ENCODE measurements around the gene FAM234A. TPM values are rescaled to one million over a fixed set of nuclear protein-coding genes. Genes with fewer than 3 reads are reported as not detected.

Gene FAM234A
- polyA plus RNA-seq, 1 experiment: 75.5 TPM

DNA sequence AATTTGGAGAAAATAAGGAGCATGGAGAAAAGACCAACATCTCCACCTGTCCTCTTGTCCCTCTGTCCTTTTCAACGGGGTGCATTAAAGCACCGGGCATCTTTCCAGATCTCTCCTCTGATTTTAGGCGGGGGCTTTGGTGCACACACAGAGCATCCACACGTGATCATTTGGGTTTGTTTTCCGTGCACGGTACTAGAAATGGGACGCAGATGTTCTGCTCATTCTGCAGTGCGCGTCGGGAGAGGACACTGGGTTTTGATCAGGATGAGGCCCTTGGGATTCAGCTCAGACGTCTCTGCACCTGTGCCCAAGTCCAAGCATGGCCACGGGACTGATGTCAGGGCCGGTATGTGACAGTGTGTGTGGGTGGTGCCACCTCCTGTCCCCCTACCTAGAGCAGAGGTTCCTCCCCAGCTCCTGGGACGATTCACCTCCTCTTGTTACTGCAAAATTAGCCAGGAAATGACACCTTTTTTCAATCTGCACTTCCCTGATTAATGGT lies 80.2 kb downstream of the FAM234A start:
- POLR2A ChIA-PET: no interaction called here
- TF ChIP-seq, protein P1, sequence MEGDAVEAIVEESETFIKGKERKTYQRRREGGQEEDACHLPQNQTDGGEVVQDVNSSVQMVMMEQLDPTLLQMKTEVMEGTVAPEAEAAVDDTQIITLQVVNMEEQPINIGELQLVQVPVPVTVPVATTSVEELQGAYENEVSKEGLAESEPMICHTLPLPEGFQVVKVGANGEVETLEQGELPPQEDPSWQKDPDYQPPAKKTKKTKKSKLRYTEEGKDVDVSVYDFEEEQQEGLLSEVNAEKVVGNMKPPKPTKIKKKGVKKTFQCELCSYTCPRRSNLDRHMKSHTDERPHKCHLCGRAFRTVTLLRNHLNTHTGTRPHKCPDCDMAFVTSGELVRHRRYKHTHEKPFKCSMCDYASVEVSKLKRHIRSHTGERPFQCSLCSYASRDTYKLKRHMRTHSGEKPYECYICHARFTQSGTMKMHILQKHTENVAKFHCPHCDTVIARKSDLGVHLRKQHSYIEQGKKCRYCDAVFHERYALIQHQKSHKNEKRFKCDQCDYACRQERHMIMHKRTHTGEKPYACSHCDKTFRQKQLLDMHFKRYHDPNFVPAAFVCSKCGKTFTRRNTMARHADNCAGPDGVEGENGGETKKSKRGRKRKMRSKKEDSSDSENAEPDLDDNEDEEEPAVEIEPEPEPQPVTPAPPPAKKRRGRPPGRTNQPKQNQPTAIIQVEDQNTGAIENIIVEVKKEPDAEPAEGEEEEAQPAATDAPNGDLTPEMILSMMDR (IDR thresholded peaks at IDR 0.05; ENCODE audit: insufficient read depth, low read depth, low read length): no peak
- Histone ChIP-seq H3K27me3 (ENCODE audit: control insufficient read depth, insufficient read depth, low read length) (no peaks in the 10 kb centered on the region), H3K4me3 (ENCODE audit: low read depth, low read length) (no peak overlapping the region), H3K36me3 (ENCODE audit: control insufficient read depth, insufficient read depth, low read length) (peaks cover 29% of the 10 kb centered on the region)
- no peak for DNase-seq (ENCODE audit: low read depth)
- CTCF ChIA-PET: interaction anchor here (0.9 kb wide), 1 partner anchor 47 kb away, joined by 3 read pairs; no protein-coding TSS in a partner anchor

Other genes starting within 250 kb of the FAM234A start
- gene POLR3K, start 181.2 kb upstream of the FAM234A start, polyA plus RNA-seq (2011; rRNA removed): 14.3 and 14.6 TPM in 2 replicates
- 23.6 and 34.6 TPM in 2 replicates for gene SNRNP25, start 181.0 kb upstream of the FAM234A start, polyA plus RNA-seq (2011; rRNA removed)
- 47.9 and 94.2 TPM in 2 replicates for gene RHBDF1, start 162.2 kb upstream of the FAM234A start, polyA plus RNA-seq (2011; rRNA removed)
- gene MPG, start 156.6 kb upstream of the FAM234A start, polyA plus RNA-seq (2011; rRNA removed): 73.3 and 117 TPM in 2 replicates
- gene NPRL3, start 96.1 kb upstream of the FAM234A start, polyA plus RNA-seq (2011; rRNA removed): 7.7 and 17.9 TPM in 2 replicates
- not detected in 2 replicates for gene HBZ, start 82.2 kb upstream of the FAM234A start, polyA plus RNA-seq (2011; rRNA removed)
- gene HBM, start 68.8 kb upstream of the FAM234A start, polyA plus RNA-seq (2011; rRNA removed): not detected in 2 replicates
- gene HBA2, start 61.9 kb upstream of the FAM234A start, polyA plus RNA-seq (2011; rRNA removed): 0.17 TPM in 1 of 2 replicates, not detected in the other
- gene HBA1, start 58.1 kb upstream of the FAM234A start, polyA plus RNA-seq (2011; rRNA removed): 0.20 TPM in 1 of 2 replicates, not detected in the other
- 0.18 TPM in 1 of 2 replicates, not detected in the other for gene HBQ1, start 54.4 kb upstream of the FAM234A start, polyA plus RNA-seq (2011; rRNA removed)
- gene LUC7L, start 5.4 kb upstream of the FAM234A start, polyA plus RNA-seq (2011; rRNA removed): 23.3 and 29.1 TPM in 2 replicates
- gene RGS11, start 41.1 kb downstream of the FAM234A start, polyA plus RNA-seq (2011; rRNA removed): 1.1 and 2.2 TPM in 2 replicates
- 0.22 and 0.51 TPM in 2 replicates for gene ARHGDIG, start 45.8 kb downstream of the FAM234A start, polyA plus RNA-seq (2011; rRNA removed)
- gene PDIA2, start 48.3 kb downstream of the FAM234A start, polyA plus RNA-seq (2011; rRNA removed): 0.13 TPM in 1 of 2 replicates, not detected in the other
- gene AXIN1, start 117.9 kb downstream of the FAM234A start, polyA plus RNA-seq (2011; rRNA removed): 4.0 and 4.3 TPM in 2 replicates
- gene MRPL28, start 135.7 kb downstream of the FAM234A start, polyA plus RNA-seq (2011; rRNA removed): 143 and 188 TPM in 2 replicates
- 65.2 and 131 TPM in 2 replicates for gene PGAP6, start 147.2 kb downstream of the FAM234A start, polyA plus RNA-seq (2011; rRNA removed)
- 227 and 290 TPM in 2 replicates for gene NME4, start 162.4 kb downstream of the FAM234A start, polyA plus RNA-seq (2011; rRNA removed)
- 14.7 and 23.6 TPM in 2 replicates for gene DECR2, start 167.1 kb downstream of the FAM234A start, polyA plus RNA-seq (2011; rRNA removed)
- 8.6 and 13.3 TPM in 2 replicates for gene RAB11FIP3, start 190.8 kb downstream of the FAM234A start, polyA plus RNA-seq (2011; rRNA removed)

Measured in BJ (cell line).